CD4-positive, alpha-beta T cell treated with Interleukin-6 for 4 hours (primary cell): ENCODE data around the gene ZFP64.

Experiments used
- DNase-seq: peaks from one replicate; pipeline ENCODE4 v3.0.0-alpha.2; 2020; ENCODE audit warnings: mixed read lengths

ZFP64 gene

DNA sequence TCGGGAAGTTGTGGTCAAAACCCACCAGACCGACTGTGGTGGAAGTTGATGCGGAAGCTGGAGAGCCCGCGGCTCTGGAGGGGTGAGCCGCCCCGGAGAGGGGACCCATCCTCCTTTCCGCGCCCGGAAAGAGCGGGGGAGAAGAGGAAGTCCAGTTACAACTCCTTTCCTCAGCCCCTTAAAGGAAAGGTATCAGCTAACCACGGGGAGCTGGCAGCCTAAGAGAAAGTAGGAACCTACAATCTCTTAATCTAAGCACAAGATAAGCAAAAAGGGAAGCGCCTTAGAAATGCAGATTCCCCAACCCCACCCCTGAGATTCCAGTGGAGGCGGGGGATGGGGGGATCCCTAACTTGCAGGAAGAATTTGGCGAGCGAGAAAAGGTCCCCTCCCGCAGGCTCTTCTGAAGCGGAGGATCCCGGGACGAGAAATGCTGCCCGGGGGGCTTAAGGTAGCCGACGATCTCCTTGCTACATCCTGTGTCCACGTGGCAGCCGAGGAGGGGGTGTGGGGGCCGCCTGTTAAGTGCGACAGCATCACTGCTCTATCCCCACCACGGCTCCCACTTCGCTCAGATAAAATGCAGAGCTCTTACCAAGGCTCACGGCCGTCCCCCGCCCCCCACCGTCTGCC lies 87.5 kb downstream of the ZFP64 start:
- DNase-seq: peak; percentile 3

DNA sequence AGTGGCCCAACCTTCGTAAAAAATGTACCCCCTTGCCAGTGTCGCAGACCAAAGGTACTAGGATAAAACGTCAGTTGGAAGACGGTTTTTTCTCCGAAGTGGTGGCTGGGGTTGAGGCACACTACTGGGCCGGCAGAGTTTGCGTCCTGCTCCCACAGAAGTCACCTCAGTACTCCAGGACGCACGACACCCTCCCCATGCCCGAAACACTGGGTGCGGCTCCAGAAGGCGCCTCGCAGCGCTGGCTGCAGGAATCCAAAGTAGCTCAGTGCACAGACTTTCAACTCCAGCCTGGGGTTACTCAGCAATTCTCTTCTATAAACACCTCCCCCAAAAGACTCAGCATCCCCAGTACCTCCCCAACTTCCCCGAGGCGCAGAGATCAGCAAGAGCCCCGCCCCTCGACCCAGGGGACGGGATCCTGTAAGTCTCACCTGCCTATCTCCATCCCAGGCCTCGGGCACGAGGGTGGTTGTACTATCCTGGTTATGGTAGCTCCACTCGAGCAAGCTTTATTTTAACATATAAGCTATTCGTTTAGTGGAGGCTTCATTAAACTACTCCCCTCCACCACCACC lies 88.2 kb downstream of the ZFP64 start:
- no peak for DNase-seq

DNA sequence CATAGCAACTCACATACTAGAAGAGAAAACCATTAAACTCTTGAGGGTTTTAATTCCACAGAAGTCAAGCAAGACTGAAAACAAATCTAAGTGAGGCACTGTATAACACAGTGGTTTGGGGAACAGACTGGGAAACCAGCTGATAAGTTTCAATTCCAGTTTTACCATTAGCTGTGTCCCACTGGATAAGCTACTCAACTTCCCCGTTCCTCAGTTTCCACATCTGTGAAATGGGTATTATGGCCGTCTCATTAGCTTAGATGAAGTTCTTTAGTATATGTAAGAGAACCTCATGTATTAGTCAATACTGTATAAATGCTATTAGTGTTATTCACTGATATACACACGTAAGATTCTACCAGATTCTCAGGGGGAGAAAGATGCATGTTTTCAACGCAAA lies 89.0 kb downstream of the ZFP64 start:
- DNase-seq: no peak

DNA sequence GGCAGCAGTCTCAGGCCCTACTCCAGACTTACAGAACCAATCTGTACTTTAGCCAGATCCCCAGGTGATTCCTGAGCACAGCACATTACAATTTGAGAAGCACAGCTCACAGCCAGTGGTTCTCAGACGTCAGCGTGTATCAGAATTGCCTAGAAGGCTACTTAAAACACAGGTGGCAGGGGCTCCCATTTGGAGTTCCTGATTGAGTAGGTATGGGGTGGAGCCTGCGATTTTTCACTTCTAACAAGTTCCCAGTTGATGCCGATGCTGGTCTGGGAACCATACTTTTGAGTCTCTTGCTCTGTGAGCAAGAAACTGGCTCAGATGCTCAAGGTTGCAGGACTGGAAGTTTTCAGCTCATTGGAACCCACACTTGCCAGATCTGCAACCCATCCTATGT lies 89.5 kb downstream of the ZFP64 start:
- DNase-seq: no peak
